Right atrium auricular region (tissue), 2 donors: ENCODE results near the gene TTLL11. TPM values are rescaled to one million over a fixed set of nuclear protein-coding genes. Genes with fewer than 3 reads are reported as not detected.

Experiments used
- DNase-seq: peaks from one replicate; pipeline ENCODE4 v3.0.0-alpha.2; 2019; ENCODE audit warnings: low spot score
- H3K27ac ChIP-seq, 2 donors: fragments of 200-600 bp; sonication (generic); 1 replicate in 1 of 2; 2 replicates in 1 of 2; pipeline ENCODE4 v1.5.1; 2016 to 2019
- H3K27me3 ChIP-seq, 2 donors: fragments of 200-600 bp; sonication (generic); one replicate each; pipeline versions ENCODE4 v1.5.1 to v1.6.0; 2017 to 2019
- H3K36me3 ChIP-seq: fragments of 200-600 bp; sonication (generic); one replicate; pipeline ENCODE4 v1.5.1; 2016
- H3K4me1 ChIP-seq, 2 donors: fragments of 200-600 bp; sonication (generic); one replicate each; pipeline versions ENCODE4 v1.5.1 to v1.6.0; 2017 to 2019
- H3K4me3 ChIP-seq, 2 donors: fragments of 200-600 bp; sonication (generic); 1 replicate in 1 of 2; 2 replicates in 1 of 2; pipeline ENCODE4 v1.5.1; 2017 to 2019; ENCODE audit warnings: mild to moderate bottlenecking in 1 of 2, moderate library complexity in 1 of 2
- H3K9me3 ChIP-seq, 2 donors: fragments of 200-600 bp; sonication (generic); one replicate each; pipeline ENCODE4 v1.5.1; 2019
- CTCF ChIP-seq, 2 donors: fragments of 200-600 bp; sonication (generic); IDR thresholded peaks; one replicate each; pipeline ENCODE4 v1.5.1; 2019; ENCODE audit warnings: antibody characterized with exemption in 2 of 2
- total RNA-seq, 2 donors: library from RNA; depleted of rRNA; stranded (reverse); fragments of >200 nt; gene quantifications; one replicate each; pipeline ENCODE4 v1.1.0, GENCODE V29; 2016

Gene TTLL11
- total RNA-seq, 2 donors from 2014 or later, result 5.9 to 7.8 TPM

- Histone ChIP-seq H3K4me1 (no peaks in the 10 kb centered on the region), H3K4me3 (no peak overlapping the region), H3K36me3 (no peaks in the 10 kb centered on the region), H3K27me3 (no peaks in the 10 kb centered on the region), H3K27ac (no peak overlapping the region), H3K9me3 (no peaks in the 10 kb centered on the region)
- TF ChIP-seq CTCF (IDR thresholded peaks at IDR 0.05), result no peak
- no peak for DNase-seq
These were observed 277.3 kb downstream of the TTLL11 start for GRCh38 chr9:121815546-121816448.

DNA sequence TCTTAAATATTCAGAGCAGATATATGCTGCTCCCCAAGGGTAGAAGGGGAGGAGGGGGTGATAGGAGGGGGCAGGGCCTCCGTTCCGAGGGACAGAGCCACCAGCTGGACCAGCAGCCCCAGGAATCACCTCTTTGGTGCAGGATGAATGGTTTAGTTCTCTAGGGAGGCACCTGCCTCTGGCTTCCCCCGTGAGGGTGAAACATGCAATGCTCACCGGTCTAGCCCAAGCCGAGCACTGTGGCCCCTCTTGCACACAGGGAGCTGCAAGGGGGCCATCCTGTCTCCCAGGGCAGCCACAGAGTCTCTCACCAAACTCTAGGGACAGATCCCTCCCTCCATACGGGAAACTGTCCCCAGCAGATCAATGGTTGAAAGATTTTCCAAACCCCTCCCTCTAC lies 278.0 kb downstream of the TTLL11 start:
- no peak overlapping the region for H3K4me3 ChIP-seq
- no peaks in the 10 kb centered on the region for H3K9me3 ChIP-seq
- H3K27ac ChIP-seq, result no peak overlapping the region
- DNase-seq, result no peak
- no peaks in the 10 kb centered on the region for H3K27me3 ChIP-seq
- H3K4me1 ChIP-seq, result no peaks in the 10 kb centered on the region
- TF ChIP-seq CTCF (IDR thresholded peaks at IDR 0.05), result no peak
- no peaks in the 10 kb centered on the region for H3K36me3 ChIP-seq

- TF ChIP-seq CTCF (IDR thresholded peaks at IDR 0.05), result no peak
- no peaks in the 10 kb centered on the region for H3K9me3 ChIP-seq
- H3K27ac ChIP-seq, result no peak overlapping the region
- no peak for DNase-seq
- H3K36me3 ChIP-seq, result no peaks in the 10 kb centered on the region
- H3K27me3 ChIP-seq, result no peaks in the 10 kb centered on the region
- H3K4me1 ChIP-seq, result no peaks in the 10 kb centered on the region
- no peak overlapping the region for H3K4me3 ChIP-seq
These were observed 278.5 kb downstream of the TTLL11 start for GRCh38 chr9:121814594-121814993.

DNA sequence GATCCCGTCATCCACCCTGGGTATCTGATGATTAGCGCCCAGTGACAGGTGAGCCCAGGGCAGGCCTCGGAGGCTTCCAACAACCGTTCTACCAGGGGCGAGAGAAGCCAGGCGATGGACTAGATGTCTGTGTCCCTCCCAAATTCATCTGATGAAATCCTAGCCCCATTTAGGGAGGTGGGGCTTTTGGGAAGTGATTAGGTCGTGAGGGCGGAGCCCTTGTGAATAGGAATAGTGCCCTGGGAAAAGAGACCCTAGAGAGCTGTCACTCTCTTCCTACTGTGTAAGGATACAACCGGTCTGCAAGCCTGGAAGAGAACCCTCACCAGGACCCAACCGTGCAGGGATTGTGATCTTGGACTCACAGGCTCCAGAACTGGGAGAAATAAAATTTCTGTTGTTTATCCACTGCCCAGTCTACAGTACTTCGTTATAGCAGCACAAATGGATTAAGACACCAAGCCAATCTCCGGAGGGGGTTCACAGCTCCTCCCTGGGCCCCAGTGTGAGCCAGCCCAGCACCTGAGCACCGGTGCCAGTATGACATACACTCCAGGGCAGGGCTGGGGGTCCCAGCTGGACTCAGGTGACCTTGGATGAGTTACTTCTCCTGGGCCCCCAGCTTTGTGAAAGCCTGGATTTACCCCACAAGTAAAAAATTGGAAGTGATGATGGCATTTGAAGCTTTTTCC lies 279.4 kb downstream of the TTLL11 start:
- no peak for DNase-seq
- no peaks in the 10 kb centered on the region for H3K36me3 ChIP-seq
- H3K27ac ChIP-seq, result no peak overlapping the region
- no peaks in the 10 kb centered on the region for H3K4me1 ChIP-seq
- no peaks in the 10 kb centered on the region for H3K9me3 ChIP-seq
- H3K4me3 ChIP-seq, result no peak overlapping the region
- H3K27me3 ChIP-seq, result no peaks in the 10 kb centered on the region
- no peak for TF ChIP-seq CTCF (IDR thresholded peaks at IDR 0.05)

- no peak for DNase-seq
- no peaks in the 10 kb centered on the region for H3K27me3 ChIP-seq
- no peaks in the 10 kb centered on the region for H3K4me1 ChIP-seq
- no peak for TF ChIP-seq CTCF (IDR thresholded peaks at IDR 0.05)
- H3K27ac ChIP-seq, result no peak overlapping the region
- no peak overlapping the region for H3K4me3 ChIP-seq
- H3K9me3 ChIP-seq, result no peaks in the 10 kb centered on the region
- no peaks in the 10 kb centered on the region for H3K36me3 ChIP-seq
These were observed 280.9 kb downstream of the TTLL11 start for GRCh38 chr9:121812159-121812735.
